HG03060 (cell line): Measurements from ENCODE around the gene HOXA9.

ENCODE experiments used
- ATAC-seq: cut with Tn5 transposase; IDR thresholded peaks from one replicate; pipeline ENCODE4 v1.9.1; 2021; ENCODE audit warnings: low read depth, moderate number of reproducible peaks; ENCODE audit not compliant: unreplicated experiment

Gene HOXA9

DNA sequence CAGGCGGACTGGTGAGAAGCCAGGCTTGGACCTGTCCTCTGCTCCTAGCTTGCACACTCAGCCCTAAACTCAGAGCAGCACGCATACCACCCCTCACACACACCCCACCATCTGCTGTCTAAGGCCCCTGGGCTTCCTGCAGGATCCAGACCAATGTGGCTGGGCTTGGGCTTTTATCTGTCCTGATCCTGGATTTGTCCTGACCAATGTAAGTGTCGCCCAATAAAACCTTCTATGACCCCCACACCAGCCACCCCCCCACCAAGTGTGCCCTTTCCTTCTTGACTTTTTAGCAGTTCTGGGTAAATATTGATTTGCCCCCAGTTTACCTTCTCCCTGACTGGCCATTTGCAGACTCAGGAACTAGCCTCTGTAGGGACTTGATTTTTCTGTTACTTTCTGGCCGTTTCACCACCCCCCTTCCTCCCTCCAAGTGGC lies 36.3 kb upstream of the HOXA9 start:
- ATAC-seq, result no peak

DNA sequence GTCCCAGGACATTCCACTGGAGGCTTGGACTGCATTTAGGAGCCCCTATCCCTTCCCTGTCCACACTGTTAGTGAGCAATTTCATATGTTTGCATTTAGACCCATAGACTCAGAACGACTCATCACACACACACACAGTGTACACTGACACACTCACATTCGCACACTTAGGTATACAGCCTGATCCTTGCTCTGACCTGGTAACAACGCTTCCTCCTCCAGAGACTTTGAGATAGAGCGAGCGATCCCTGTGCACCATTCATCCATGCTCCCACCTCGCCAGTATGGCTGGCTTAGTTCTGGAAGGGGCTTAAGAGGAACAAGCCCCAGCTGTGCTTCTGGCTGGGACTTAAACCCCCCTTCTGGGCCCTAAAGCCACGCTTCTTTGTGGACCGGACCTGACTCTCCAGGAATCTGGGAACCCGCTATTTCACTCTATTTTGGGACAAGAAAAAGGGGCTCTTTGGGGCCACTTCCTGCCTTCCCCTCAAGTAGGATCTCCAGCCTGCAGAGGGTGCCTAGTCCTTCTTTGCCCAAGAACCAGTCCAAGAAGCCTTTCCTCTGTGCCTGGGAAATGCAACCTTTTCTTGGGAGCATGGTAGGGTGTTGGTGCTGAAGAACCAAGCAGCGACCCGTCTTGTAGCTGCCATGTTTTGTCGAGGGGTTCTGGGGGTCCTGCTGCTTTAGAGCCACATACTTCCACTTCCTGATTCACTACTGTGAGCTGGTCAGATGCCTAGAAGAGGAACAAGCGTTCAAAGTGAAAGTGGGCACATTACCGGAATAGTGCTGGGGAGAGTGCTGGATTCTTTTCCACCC lies 35.6 kb upstream of the HOXA9 start:
- no peak for ATAC-seq

DNA sequence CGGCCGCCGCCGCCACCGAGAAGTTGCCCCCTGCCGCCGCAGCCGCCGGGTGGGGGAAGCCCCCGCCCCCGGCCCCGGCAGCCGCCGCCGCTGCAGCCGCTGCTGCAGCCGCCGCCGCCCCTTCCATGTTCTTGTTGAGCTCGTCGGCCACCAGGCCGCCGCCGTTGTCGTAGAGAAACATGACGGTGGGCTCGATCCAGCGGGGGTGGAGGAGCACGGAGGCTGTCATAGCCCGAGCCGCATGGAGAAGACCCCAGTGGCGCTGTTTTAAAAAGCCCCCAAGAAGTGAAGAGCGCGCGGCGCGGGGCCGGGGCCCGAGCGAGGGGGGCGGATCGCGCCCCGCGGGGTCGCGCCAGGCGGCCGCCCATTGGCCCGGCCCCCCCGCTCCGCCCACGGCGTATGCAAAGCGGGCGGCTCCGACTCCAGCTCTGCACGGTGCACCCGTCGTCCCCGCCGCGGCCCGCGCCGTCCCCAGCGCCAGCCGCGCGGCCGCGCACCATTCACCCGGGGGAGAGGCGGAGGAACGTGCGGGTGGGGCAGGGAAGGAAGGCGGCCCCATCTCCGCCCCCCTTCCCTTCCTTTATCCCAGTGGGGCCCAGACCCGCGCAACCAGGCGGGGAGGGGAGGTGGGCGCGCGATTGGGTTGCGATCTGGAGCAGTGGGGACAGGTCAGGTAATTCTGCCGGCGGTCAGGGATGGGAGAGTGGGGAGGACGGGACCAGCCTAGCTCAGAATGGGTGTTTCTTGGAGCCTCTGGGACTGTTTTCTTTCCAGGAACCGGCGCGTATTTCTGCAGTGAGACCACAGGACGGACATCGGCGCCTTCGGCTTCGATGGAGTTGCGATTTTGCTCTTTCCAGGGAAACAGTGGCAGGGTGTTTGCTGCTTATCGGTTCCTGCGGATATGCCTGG lies 34.8 kb upstream of the HOXA9 start, which contains the start of gene HOXA13:
Gene HOXA13 (minus strand): TSS at position 243 of the 912 bp plus-strand sequence. CDS start 14 bp downstream, at position 229.
- no peak for ATAC-seq

GRCh38 chr7:27198871-27199801 lies 33.8 kb upstream of the HOXA9 start:
- no peak for ATAC-seq

DNA sequence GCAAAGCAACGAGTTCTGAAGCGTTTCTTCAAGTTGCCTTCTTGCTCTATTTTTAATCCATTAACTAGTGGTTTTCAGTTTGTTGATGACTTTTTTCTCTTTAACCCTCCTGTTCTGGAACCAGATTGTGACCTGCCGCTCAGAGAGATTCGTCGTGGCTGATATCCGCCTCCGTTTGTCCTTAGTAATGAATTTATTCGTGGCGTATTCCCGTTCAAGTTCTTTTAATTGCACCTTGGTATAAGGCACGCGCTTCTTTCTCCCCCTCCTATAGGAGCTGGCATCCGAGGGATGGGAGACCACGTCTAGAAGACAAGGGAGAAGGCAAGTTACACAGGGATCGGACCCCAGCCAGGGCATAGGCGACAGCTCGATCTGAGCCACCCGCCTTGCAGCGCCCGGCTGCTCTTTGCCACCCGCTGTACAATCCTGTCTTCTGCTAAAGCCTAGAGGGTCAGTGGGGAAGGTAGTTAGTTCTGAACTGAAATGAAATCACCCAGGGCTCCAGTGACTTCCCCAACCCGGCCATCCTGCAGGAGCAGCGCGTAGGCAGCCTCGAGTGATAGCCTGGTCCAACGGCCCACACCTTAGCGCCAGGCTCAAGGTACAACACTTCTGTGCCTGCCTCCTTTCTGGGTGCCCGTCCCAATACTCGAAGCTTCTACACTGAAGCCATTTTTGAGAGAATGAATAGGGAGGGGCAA lies 33.0 kb upstream of the HOXA9 start:
- no peak for ATAC-seq

GRCh38 chr7:27197137-27198042 lies 32.1 kb upstream of the HOXA9 start:
- no peak for ATAC-seq

- no peak for ATAC-seq
These were observed 31.0 kb upstream of the HOXA9 start for GRCh38 chr7:27196287-27196767.

- no peak for ATAC-seq
These were observed 29.5 kb upstream of the HOXA9 start for GRCh38 chr7:27194686-27195379.

DNA sequence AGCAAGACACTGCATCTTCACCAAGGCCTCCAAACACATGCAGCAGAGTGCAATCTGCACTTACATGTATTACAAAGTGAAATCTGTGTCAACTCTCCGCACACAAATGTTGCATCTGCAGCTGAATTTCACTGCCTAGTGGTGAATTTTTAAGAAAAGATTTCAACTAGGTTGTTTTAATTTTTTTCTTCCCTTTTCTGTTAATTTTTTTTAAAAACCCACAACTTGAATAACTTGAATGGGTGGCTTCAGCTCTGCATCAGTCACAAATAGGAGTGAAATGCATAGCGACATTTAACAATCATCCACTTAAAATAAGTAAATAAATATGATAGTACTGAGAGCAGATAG lies 28.6 kb upstream of the HOXA9 start:
- ATAC-seq, result no peak

- ATAC-seq, result no peak
These were observed 28.1 kb upstream of the HOXA9 start for GRCh38 chr7:27193335-27194001.

DNA sequence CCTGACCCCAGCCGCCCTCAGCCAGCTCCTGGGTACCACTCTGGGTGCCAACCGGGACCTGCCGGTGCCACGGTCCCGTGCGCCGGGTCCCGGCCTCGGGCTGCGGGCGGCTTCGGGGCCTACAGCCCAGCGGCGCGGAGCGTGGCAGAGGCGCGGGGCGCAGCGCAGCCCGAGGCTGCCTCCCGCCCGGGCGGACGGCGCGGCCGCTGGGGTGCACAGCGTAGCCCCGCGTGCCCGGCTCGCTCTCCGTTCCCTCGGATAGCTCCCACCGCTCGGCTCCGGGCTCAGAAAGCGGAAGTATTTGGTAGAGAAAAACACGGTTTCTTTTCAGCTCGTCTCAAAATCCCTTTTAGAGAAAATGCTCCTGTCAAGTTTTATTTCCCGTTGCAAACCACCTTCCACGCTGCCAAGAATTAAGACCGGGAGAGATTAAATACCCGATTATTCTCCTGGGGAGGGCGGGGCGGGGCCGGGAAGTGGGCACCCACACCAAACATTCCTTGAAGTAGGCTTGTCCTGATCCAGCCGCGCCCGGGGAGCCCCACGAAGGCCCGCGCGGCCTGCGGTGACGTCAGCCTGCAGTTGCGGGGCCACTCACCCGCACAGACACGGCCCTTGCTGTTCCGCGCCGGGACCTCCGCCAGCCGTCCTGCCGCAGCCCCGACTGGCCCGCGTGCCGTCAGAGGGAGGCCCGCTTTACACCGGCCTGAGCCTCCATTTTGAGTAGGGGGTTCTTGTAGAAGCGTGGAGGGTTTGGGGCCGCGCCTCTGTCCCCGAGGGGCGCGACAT lies 27.4 kb upstream of the HOXA9 start:
- ATAC-seq, result no peak

- no peak for ATAC-seq
These were observed 26.7 kb upstream of the HOXA9 start for GRCh38 chr7:27191833-27192545.

- no peak for ATAC-seq
These were observed 25.9 kb upstream of the HOXA9 start for GRCh38 chr7:27191161-27191731.

DNA sequence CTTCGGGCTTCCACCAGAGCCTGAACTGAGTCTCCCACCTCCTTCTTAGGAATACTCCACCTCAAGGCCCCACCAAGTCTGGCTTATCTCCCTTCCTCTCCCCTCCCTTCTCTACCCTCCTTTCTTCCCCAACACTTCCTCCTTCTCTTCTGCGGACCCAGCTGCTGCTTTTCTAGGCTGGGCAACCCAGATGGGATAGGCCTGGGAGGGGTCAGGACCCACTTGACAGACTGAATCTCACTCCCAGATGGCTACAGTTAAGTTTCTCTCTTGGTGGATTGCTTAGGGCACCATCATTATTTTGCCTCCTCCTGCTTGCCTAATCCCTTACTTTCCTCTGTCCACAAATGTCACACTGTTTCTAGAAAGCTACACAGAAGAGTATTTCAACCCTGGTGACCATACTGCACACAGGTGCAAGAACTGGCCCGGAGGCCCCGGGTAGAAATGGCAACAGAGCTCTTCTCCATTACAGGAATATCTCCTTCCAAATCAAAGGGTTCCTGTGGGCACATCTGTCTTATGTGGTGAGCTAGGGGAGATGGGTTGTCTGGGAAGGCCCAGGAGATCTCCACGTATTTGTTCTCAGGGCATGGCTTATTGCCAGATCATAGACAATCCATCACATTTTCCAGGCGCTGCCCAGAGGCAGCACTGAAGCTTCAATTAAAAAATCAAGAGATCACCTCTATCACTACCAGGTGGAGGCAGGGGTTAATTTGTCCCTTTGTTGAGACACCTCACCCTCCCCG lies 24.8 kb upstream of the HOXA9 start:
- no peak for ATAC-seq
